Stimulated activated CD4-positive, alpha-beta T cell treated with anti-CD3 and anti-CD28 coated beads, Interleukin-12 subunit alpha, Interleukin-12 subunit beta, amount 100 ng/mL, for 48 hours (primary cell): Measurements from ENCODE around the gene ZFP3.
A peak's percentile ranks its signal among the peaks of the same experiment; 100 is the strongest.
"Not testable (repeated sequence)": the region's sequence is repeated elsewhere in the genome, so short reads cannot be mapped to it uniquely, and the experiment has no call there.

Source experiments
- DNase-seq, 3 donors: peaks; one replicate each; pipeline ENCODE4 v3.0.0-alpha.2; 2020; ENCODE audit warnings: low read depth in 2 of 3, low spot score in 1 of 3

The ZFP3 gene

GRCh38 chr17:5078106-5079028 is at the start of gene ZFP3:
ZFP3 (plus strand) TSS chr17:5078467; CDS start chr17:5091505, 13,038 bp downstream.
- DNase-seq: peak; percentile 58 to 73 (median 66)

GRCh38 chr17:5030168-5030567 is 48.1 kb upstream of the ZFP3 start:
- not testable (repeated sequence) for DNase-seq

- peak; percentile 75 to 88 (median 84) for DNase-seq
These were observed 46.7 kb upstream of the ZFP3 start for GRCh38 chr17:5031365-5032082.

GRCh38 chr17:5032865-5033264 is 45.4 kb upstream of the ZFP3 start:
- DNase-seq: no peak

GRCh38 chr17:5033352-5034015 is 44.8 kb upstream of the ZFP3 start:
- no peak for DNase-seq

GRCh38 chr17:5034063-5034462 is 44.2 kb upstream of the ZFP3 start:
- no peak for DNase-seq

GRCh38 chr17:5034651-5035050 is 43.6 kb upstream of the ZFP3 start:
- no peak for DNase-seq

- no peak for DNase-seq
These were observed 43.0 kb upstream of the ZFP3 start, which contains the start of gene SLC52A1 for GRCh38 chr17:5035315-5035714. SLC52A1 (minus strand) TSS chr17:5035426; CDS start chr17:5034606, 820 bp downstream.

GRCh38 chr17:5042157-5043022 is 35.9 kb upstream of the ZFP3 start:
- DNase-seq: no peak

- no peak for DNase-seq
These were observed 34.7 kb upstream of the ZFP3 start for GRCh38 chr17:5043524-5043923.

GRCh38 chr17:5044630-5045029 is 33.6 kb upstream of the ZFP3 start:
- no peak for DNase-seq

- no peak for DNase-seq
These were observed 32.8 kb upstream of the ZFP3 start for GRCh38 chr17:5045496-5045895.

GRCh38 chr17:5047446-5047845 is 30.8 kb upstream of the ZFP3 start:
- DNase-seq: no peak

- DNase-seq: no peak
These were observed 28.9 kb upstream of the ZFP3 start for GRCh38 chr17:5049314-5049841.

GRCh38 chr17:5050278-5050677 is 28.0 kb upstream of the ZFP3 start:
- no peak for DNase-seq

- no peak for DNase-seq
These were observed 22.7 kb upstream of the ZFP3 start for GRCh38 chr17:5055543-5055942.

- no peak for DNase-seq
These were observed 13.0 kb upstream of the ZFP3 start for GRCh38 chr17:5065227-5065744.

GRCh38 chr17:5068236-5068635 is 10.0 kb upstream of the ZFP3 start:
- DNase-seq: no peak

- no peak for DNase-seq
These were observed 8.5 kb upstream of the ZFP3 start for GRCh38 chr17:5069724-5070123.

- not testable (repeated sequence) for DNase-seq
These were observed 2.8 kb upstream of the ZFP3 start for GRCh38 chr17:5075472-5075871.
